PFSK-1 (cell line): ENCODE results near the gene MAP6.
A peak's percentile ranks its signal among the peaks of the same experiment; 100 is the strongest.

ENCODE experiments used
- FOXP2 ChIP-seq: optimal IDR thresholded peaks from 2 replicates; pipeline ENCODE3; 2011; ENCODE audit warnings: borderline replicate concordance, control low read depth, inconsistent platforms; ENCODE audit not compliant: insufficient read depth; ENCODE audit errors: extremely low read length, extremely low read depth
- POLR2AphosphoS5 ChIP-seq: IDR thresholded peaks from 2 replicates; pipeline ENCODE4 v1.6.1; 2012; ENCODE audit warnings: low read depth, mild to moderate bottlenecking, control low read depth, low read length, moderate library complexity
- SIN3A ChIP-seq: IDR thresholded peaks from 2 replicates; pipeline ENCODE4 v1.6.1; 2012; ENCODE audit warnings: mild to moderate bottlenecking, low read length, moderate library complexity, borderline replicate concordance; ENCODE audit not compliant: insufficient read depth
- TAF1 ChIP-seq: IDR thresholded peaks from 2 replicates; pipeline ENCODE4 v1.6.1; 2012; ENCODE audit warnings: low read length, control low read depth, borderline replicate concordance; ENCODE audit not compliant: insufficient read depth
- TF ChIP-seq, protein P1 (sequence below), 2 experiments: IDR thresholded peaks; 2 replicates each; pipeline versions ENCODE4 v1.6.1 to v1.8.0; 2011 to 2012; ENCODE audit warnings: low read depth in 2 of 2, low read length in 2 of 2, control low read depth in 1 of 2, inconsistent platforms in 1 of 2, mild to moderate bottlenecking in 1 of 2, moderate library complexity in 1 of 2; ENCODE audit not compliant: insufficient read depth in 1 of 2

The MAP6 gene

DNA sequence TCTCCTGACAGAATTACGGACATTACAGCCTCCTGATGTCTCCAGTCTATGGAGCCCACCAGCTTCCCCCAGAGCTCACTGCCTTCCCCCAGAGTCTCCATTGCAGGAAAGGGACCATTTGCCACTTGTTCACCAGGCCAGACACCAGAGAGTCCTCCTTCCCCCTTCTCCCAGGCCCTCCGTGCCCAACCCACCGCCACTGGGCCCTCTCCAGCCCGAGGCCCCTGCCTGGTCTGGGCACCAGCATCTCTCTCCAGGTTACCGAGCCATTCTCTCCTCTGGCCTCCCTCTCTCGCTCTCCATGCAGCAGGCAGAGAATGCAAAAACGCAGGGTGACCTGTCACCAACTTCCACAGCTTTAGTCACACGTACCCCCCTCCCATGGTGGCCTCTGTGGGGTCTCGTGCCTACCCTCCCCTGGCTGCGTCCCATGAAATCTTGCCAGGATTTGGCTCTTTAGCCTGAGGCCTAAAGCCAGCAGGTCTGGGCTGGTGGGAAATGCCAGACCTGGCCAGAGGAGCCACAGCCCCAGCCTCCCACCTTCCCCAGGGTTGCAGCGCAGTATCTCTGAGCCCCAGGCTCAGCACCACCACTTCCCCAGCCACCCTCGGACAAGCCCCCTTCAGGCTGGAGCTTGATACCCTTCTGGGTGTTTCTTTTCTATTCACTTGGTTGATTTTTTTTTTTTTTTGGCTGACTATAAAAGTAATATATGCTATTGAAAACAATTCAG lies 113.6 kb downstream of the MAP6 start:
- TF ChIP-seq, protein P1, sequence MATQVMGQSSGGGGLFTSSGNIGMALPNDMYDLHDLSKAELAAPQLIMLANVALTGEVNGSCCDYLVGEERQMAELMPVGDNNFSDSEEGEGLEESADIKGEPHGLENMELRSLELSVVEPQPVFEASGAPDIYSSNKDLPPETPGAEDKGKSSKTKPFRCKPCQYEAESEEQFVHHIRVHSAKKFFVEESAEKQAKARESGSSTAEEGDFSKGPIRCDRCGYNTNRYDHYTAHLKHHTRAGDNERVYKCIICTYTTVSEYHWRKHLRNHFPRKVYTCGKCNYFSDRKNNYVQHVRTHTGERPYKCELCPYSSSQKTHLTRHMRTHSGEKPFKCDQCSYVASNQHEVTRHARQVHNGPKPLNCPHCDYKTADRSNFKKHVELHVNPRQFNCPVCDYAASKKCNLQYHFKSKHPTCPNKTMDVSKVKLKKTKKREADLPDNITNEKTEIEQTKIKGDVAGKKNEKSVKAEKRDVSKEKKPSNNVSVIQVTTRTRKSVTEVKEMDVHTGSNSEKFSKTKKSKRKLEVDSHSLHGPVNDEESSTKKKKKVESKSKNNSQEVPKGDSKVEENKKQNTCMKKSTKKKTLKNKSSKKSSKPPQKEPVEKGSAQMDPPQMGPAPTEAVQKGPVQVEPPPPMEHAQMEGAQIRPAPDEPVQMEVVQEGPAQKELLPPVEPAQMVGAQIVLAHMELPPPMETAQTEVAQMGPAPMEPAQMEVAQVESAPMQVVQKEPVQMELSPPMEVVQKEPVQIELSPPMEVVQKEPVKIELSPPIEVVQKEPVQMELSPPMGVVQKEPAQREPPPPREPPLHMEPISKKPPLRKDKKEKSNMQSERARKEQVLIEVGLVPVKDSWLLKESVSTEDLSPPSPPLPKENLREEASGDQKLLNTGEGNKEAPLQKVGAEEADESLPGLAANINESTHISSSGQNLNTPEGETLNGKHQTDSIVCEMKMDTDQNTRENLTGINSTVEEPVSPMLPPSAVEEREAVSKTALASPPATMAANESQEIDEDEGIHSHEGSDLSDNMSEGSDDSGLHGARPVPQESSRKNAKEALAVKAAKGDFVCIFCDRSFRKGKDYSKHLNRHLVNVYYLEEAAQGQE (IDR thresholded peaks at IDR 0.05; ENCODE audit: insufficient read depth in 1 of 2, low read depth in 2 of 2, low read length in 2 of 2), result no peak
- TF ChIP-seq POLR2AphosphoS5 (no peak), TAF1 (no peak), FOXP2 (no peak), SIN3A (no peak)

GRCh38 chr11:75554258-75555022 lies 114.4 kb downstream of the MAP6 start:
- TF ChIP-seq, protein P1 (IDR thresholded peaks at IDR 0.05; ENCODE audit: insufficient read depth in 1 of 2, low read depth in 2 of 2, low read length in 2 of 2), result 0 out of 4 replicates have a peak, but pooled peaks of 1 of the 2 experiments have one; percentile 14
- TF ChIP-seq POLR2AphosphoS5 (peak; percentile 84), SIN3A (peak; percentile 78; the same call in 1 of the 2 replicates), TAF1 (no peak)

DNA sequence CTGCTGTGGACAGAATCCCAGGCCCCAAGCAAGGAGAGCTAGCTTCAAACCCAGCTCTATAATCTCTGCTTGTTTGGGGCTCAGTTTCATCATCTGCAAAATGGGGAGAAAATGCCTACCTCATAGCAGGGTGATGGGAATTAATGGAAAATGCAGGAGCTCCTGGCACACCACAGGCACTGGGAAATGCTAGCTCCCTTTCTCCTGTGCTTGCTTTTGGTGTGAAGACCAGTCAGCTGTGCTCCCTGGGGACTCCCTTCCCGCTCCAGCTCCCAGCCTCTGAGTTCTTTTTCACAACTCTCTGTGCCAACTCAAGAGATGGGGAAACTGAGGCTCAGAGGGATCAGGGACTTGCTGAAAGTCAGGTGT lies 115.0 kb downstream of the MAP6 start:
- TF ChIP-seq POLR2AphosphoS5 (no peak), FOXP2 (no peak), TAF1 (no peak), SIN3A (no peak)
- TF ChIP-seq, protein P1 (IDR thresholded peaks at IDR 0.05; ENCODE audit: insufficient read depth in 1 of 2, low read depth in 2 of 2, low read length in 2 of 2), result no peak

GRCh38 chr11:75553182-75553581 lies 115.7 kb downstream of the MAP6 start:
- TF ChIP-seq FOXP2 (no peak), SIN3A (no peak), POLR2AphosphoS5 (no peak), TAF1 (no peak)
- TF ChIP-seq, protein P1 (IDR thresholded peaks at IDR 0.05; ENCODE audit: insufficient read depth in 1 of 2, low read depth in 2 of 2, low read length in 2 of 2), result no peak
